ENCODE measurements around the gene DGKD.

DNA sequence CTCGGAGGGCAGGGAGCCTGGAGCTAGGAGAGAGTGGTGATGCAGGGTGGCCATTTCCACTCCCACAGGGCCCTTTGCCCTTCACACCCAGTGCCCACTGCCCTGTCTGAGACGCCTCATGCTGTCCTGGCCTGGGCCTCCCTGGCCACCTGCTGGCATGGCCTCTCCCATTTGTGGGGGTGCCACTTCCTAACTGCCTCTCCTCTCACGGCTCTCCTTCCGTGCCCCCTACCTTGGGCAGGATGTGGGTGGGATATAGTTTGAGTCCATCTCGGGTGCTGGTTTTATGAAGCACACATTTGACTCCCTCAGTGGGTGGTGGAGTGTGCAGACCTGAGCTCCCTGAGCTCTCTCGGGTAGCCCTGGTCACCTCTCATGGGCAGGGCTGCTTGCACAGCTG, 46.0 kb downstream of the DGKD start:
- TF ChIP-seq POLR2AphosphoS5 (IDR thresholded peaks at IDR 0.05) = no peak
- TF ChIP-seq EP300 (IDR thresholded peaks at IDR 0.05) = no peak
